Liver (tissue), 9 donors: ENCODE data around the gene SRSF8. TPM values are rescaled to one million over a fixed set of nuclear protein-coding genes. Genes with fewer than 3 reads are reported as not detected.

Experiments used
- DNase-seq: peaks from one replicate; pipeline ENCODE4 v3.0.0-alpha.2; 2017; ENCODE audit warnings: low spot score
- H3K27ac ChIP-seq, 2 donors: one replicate each; pipeline ENCODE4 v1.7.0; 2013; ENCODE audit warnings: inconsistent platforms in 2 of 2, low read length in 2 of 2, control low read depth in 1 of 2, low read depth in 1 of 2, mild to moderate bottlenecking in 1 of 2
- H3K27me3 ChIP-seq, 4 donors: one replicate each; pipeline versions ENCODE4 v1.6.1 to v1.7.0; 2013; ENCODE audit warnings: low read length in 3 of 4, inconsistent platforms in 1 of 4, mild to moderate bottlenecking in 1 of 4, moderate library complexity in 1 of 4; ENCODE audit not compliant: control insufficient read depth in 4 of 4, insufficient read depth in 4 of 4
- H3K36me3 ChIP-seq, 4 donors: one replicate each; pipeline versions ENCODE4 v1.6.1 to v1.7.0; 2013; ENCODE audit warnings: low read length in 3 of 4, mild to moderate bottlenecking in 3 of 4, low read depth in 1 of 4, moderate library complexity in 1 of 4; ENCODE audit not compliant: control insufficient read depth in 4 of 4, insufficient read depth in 3 of 4
- H3K4me1 ChIP-seq, 4 donors: one replicate each; pipeline versions ENCODE4 v1.6.1 to v1.7.0; 2013; ENCODE audit warnings: low read length in 3 of 4, mild to moderate bottlenecking in 3 of 4, moderate library complexity in 1 of 4; ENCODE audit not compliant: control insufficient read depth in 4 of 4, insufficient read depth in 4 of 4
- H3K4me3 ChIP-seq, 3 donors: one replicate each; pipeline versions ENCODE4 v1.6.1 to v1.7.0; 2013; ENCODE audit warnings: low read length in 3 of 3, control low read depth in 1 of 3, low read depth in 1 of 3, mild to moderate bottlenecking in 1 of 3
- H3K9ac ChIP-seq, 2 donors: one replicate each; pipeline ENCODE4 v1.7.0; 2013; ENCODE audit warnings: low read length in 2 of 2, mild to moderate bottlenecking in 2 of 2, moderate library complexity in 2 of 2, control low read depth in 1 of 2, low read depth in 1 of 2
- H3K9me3 ChIP-seq, 4 donors: one replicate each; pipeline versions ENCODE4 v1.6.1 to v1.7.0; 2013; ENCODE audit warnings: low read length in 3 of 4; ENCODE audit not compliant: control insufficient read depth in 4 of 4
- ATF3 ChIP-seq: IDR thresholded peaks from 2 replicates; pipeline ENCODE4 v1.6.1; 2016; ENCODE audit warnings: antibody characterized with exemption
- CTCF ChIP-seq: fragments of 150-350 bp; IDR thresholded peaks from 2 replicates; pipeline ENCODE4 v1.5.1; 2017; ENCODE audit warnings: improper control_type of control experiment, low read depth, low read length; ENCODE audit not compliant: missing input control
- EGR1 ChIP-seq, 2 donors: IDR thresholded peaks; 2 replicates each; pipeline ENCODE4 v1.6.1; 2016 to 2018; ENCODE audit warnings: antibody characterized with exemption in 2 of 2, low read depth in 2 of 2
- FOXA1 ChIP-seq: IDR thresholded peaks from 2 replicates; pipeline ENCODE4 v1.6.1; 2016; ENCODE audit warnings: antibody characterized with exemption
- FOXA2 ChIP-seq: IDR thresholded peaks from 2 replicates; pipeline ENCODE4 v1.6.1; 2016; ENCODE audit warnings: antibody characterized with exemption
- GABPA ChIP-seq, 2 donors: IDR thresholded peaks in 1 of 2; conservative IDR thresholded peaks in 1 of 2; 2 replicates each; pipeline ENCODE4 v1.6.1; 2016; ENCODE audit warnings: antibody characterized with exemption in 2 of 2, mild to moderate bottlenecking in 1 of 2, moderate library complexity in 1 of 2
- HNF4A ChIP-seq, 2 donors: conservative IDR thresholded peaks; 2 replicates each; pipeline ENCODE4 v1.6.1; 2016; ENCODE audit warnings: antibody characterized with exemption in 2 of 2, mild to moderate bottlenecking in 2 of 2
- HNF4G ChIP-seq: IDR thresholded peaks from 2 replicates; pipeline ENCODE4 v1.6.1; 2016; ENCODE audit warnings: antibody characterized with exemption
- JUND ChIP-seq, 2 donors: IDR thresholded peaks; 2 replicates each; pipeline ENCODE4 v1.6.1; 2016; ENCODE audit warnings: antibody characterized with exemption in 2 of 2
- MAX ChIP-seq: IDR thresholded peaks from 2 replicates; pipeline ENCODE4 v1.6.1; 2016; ENCODE audit warnings: antibody characterized with exemption
- NR2F2 ChIP-seq: IDR thresholded peaks from 2 replicates; pipeline ENCODE4 v1.6.1; 2016; ENCODE audit warnings: antibody characterized with exemption
- RAD21 ChIP-seq, 2 donors: IDR thresholded peaks; 2 replicates each; pipeline ENCODE4 v1.6.1; 2016; ENCODE audit warnings: antibody characterized with exemption in 2 of 2, mild to moderate bottlenecking in 2 of 2
- REST ChIP-seq: IDR thresholded peaks from 2 replicates; pipeline ENCODE4 v1.6.1; 2016; ENCODE audit warnings: antibody characterized with exemption, mild to moderate bottlenecking
- RXRA ChIP-seq, 2 donors: IDR thresholded peaks; 2 replicates each; pipeline ENCODE4 v1.6.1; 2017 to 2018; ENCODE audit warnings: antibody characterized with exemption in 2 of 2, mild to moderate bottlenecking in 1 of 2
- SP1 ChIP-seq: IDR thresholded peaks from 2 replicates; pipeline ENCODE4 v1.6.1; 2018; ENCODE audit warnings: antibody characterized with exemption, mild to moderate bottlenecking
- TAF1 ChIP-seq: conservative IDR thresholded peaks from 2 replicates; pipeline ENCODE4 v1.6.1; 2016; ENCODE audit warnings: antibody characterized with exemption, mild to moderate bottlenecking
- YY1 ChIP-seq: IDR thresholded peaks from 2 replicates; pipeline ENCODE4 v1.6.1; 2016; ENCODE audit warnings: antibody characterized with exemption, mild to moderate bottlenecking
- ZBTB33 ChIP-seq: IDR thresholded peaks from 2 replicates; pipeline ENCODE4 v1.6.1; 2016; ENCODE audit warnings: antibody characterized with exemption
- WGBS: extraction: QIAGEN DNeasy Blood & Tissue Kit; methylation state at CpG from one replicate; pipeline ENCODE4 v1.1.7; 2013; 5-methylcytosine and 5-hydroxymethylcytosine counted together
- polyA plus RNA-seq, 2 donors: library from polyadenylated mRNA; stranded (reverse) in 1 of 2; unstranded in 1 of 2; fragments of 200-250 nt in 1 of 2; fragments of >200 nt in 1 of 2; fragmentation: Nextera tagmentation in 1 of 2; extraction: Ambion mirVana in 1 of 2; gene quantifications; one replicate each; pipeline versions ENCODE4 v1.2.1 to v1.2.3, GENCODE V29; 2013 to 2015
- total RNA-seq, 2 donors: library from RNA; depleted of rRNA; stranded (reverse); fragments of >200 nt; gene quantifications; one replicate each; pipeline ENCODE4 v1.2.3, GENCODE V29; 2014
- donor health status: healthy.
- donor health status: healthy.
- donor health status: healthy.
- donor health status: healthy.
- donor health status: healthy.

Gene SRSF8
- total and polyA plus RNA-seq, 4 donors = 15.4 to 31.8 (median 17.8) TPM

GRCh38 chr11:95085117-95085816 is 18.5 kb downstream of the SRSF8 start:
- no peaks in the 10 kb centered on the region for H3K27me3 ChIP-seq
- peaks cover 2 to 13% (median 4%) of the 10 kb centered on the region in 4 donors for H3K4me1 ChIP-seq
- no peak overlapping the region for H3K9ac ChIP-seq
- H3K27ac ChIP-seq = no peak overlapping the region
- H3K4me3 ChIP-seq = no peak overlapping the region
- TF ChIP-seq EGR1 (IDR thresholded peaks at IDR 0.05; ENCODE audit: low read depth in 2 of 2) (no peak), GABPA (IDR thresholded peaks at IDR 0.05 in 1 of 2, conservative IDR thresholded peaks at IDR 0.05 in 1 of 2) (no peak), TAF1 (no peak), MAX (no peak), FOXA1 (no peak), RAD21 (IDR thresholded peaks at IDR 0.05) (no peak), REST (no peak), JUND (IDR thresholded peaks at IDR 0.05) (no peak), RXRA (IDR thresholded peaks at IDR 0.05) (no peak), ATF3 (no peak)
- no peak for DNase-seq
- no peaks in the 10 kb centered on the region for H3K9me3 ChIP-seq
- H3K36me3 ChIP-seq = no peaks in the 10 kb centered on the region
- 88% methylated on average over 3 of the region's 3 CpGs for WGBS

GRCh38 chr11:95086151-95086550 is 19.4 kb downstream of the SRSF8 start:
- TF ChIP-seq MAX (no peak), SP1 (no peak), TAF1 (no peak), ATF3 (no peak), FOXA1 (no peak), HNF4G (no peak), EGR1 (IDR thresholded peaks at IDR 0.05; ENCODE audit: low read depth in 2 of 2) (no peak), JUND (IDR thresholded peaks at IDR 0.05) (no peak), GABPA (IDR thresholded peaks at IDR 0.05 in 1 of 2, conservative IDR thresholded peaks at IDR 0.05 in 1 of 2) (no peak), CTCF (no peak), RXRA (IDR thresholded peaks at IDR 0.05) (no peak), ZBTB33 (no peak), NR2F2 (no peak), RAD21 (IDR thresholded peaks at IDR 0.05) (no peak), REST (no peak), FOXA2 (no peak), HNF4A (conservative IDR thresholded peaks at IDR 0.05) (no peak), YY1 (no peak)
- H3K27ac ChIP-seq = no peak overlapping the region
- no peak overlapping the region for H3K4me3 ChIP-seq
- no peak for DNase-seq
- H3K27me3 ChIP-seq = no peaks in the 10 kb centered on the region
- peaks cover 2 to 18% (median 7%) of the 10 kb centered on the region in 4 donors for H3K4me1 ChIP-seq
- WGBS = 95% methylated on average over 2 of the region's 2 CpGs
- H3K9ac ChIP-seq = no peak overlapping the region
- H3K9me3 ChIP-seq = no peaks in the 10 kb centered on the region
- no peaks in the 10 kb centered on the region for H3K36me3 ChIP-seq
